Activated CD8-positive, alpha-beta T cell treated with anti-CD3 and anti-CD28 coated beads for 36 hours (primary cell): ENCODE data around the gene RPS6KA5. TPM values are rescaled to one million over a fixed set of nuclear protein-coding genes. Genes with fewer than 3 reads are reported as not detected.
"Not testable (repeated sequence)": the region's sequence is repeated elsewhere in the genome, so short reads cannot be mapped to it uniquely, and the experiment has no call there.

Experiments used
- ATAC-seq: fragments of 200-7000 bp; cut with Tn5 transposase; one replicate; pipeline ENCODE4 v1.10.0; 2021; ENCODE audit warnings: mild to moderate bottlenecking, moderate library complexity
- CTCF ChIA-PET: fragments of 350-600 bp; sonication (Branson Sonifier 250); formaldehyde crosslinking; loops from one replicate; lab custom pipeline; 2021; ENCODE audit warnings: antibody characterized with exemption; lab: Charles Lee
- POLR2A ChIA-PET: fragments of 350-600 bp; sonication (Branson Sonifier 250); formaldehyde crosslinking; loops from one replicate; lab custom pipeline; 2021; ENCODE audit warnings: antibody characterized with exemption; lab: Charles Lee
- DNase-seq: peaks from one replicate; pipeline ENCODE4 v3.0.0-alpha.2; 2020
- H3K27ac Mint-ChIP-seq: one replicate; pipeline ENCODE4 v1.8.0; 2021; ENCODE audit warnings: mild to moderate bottlenecking, mixed read lengths
- H3K27me3 Mint-ChIP-seq: one replicate; pipeline ENCODE4 v1.8.0; 2021; ENCODE audit warnings: mixed read lengths
- H3K36me3 Mint-ChIP-seq: one replicate; pipeline ENCODE4 v1.8.0; 2021; ENCODE audit warnings: low read depth, mixed read lengths
- H3K4me1 Mint-ChIP-seq: one replicate; pipeline ENCODE4 v1.8.0; 2021; ENCODE audit warnings: low read depth, mixed read lengths
- H3K4me3 Mint-ChIP-seq: one replicate; pipeline ENCODE4 v1.8.0; 2021; ENCODE audit warnings: mild to moderate bottlenecking, moderate library complexity, mixed read lengths
- H3K9me3 Mint-ChIP-seq: one replicate; pipeline ENCODE4 v1.8.0; 2021; ENCODE audit warnings: mixed read lengths
- intact Hi-C: fragments of 100-400 bp; cut with micrococcal nuclease; formaldehyde crosslinking; loops from one replicate; pipeline ENCODE4 v1.10.0; 2022
- total RNA-seq, 2 experiments: library from RNA; stranded (reverse); gene quantifications; one replicate each; pipeline ENCODE4 v1.2.3, GENCODE V29; 2021
- TF ChIP-seq, protein P1 (sequence below): fragments of 200-600 bp; IDR thresholded peaks from one replicate; pipeline ENCODE4 v1.8.0; 2022; ENCODE audit warnings: antibody characterized with exemption, mild to moderate bottlenecking

The RPS6KA5 gene
- total RNA-seq, 2 experiments from 2014 or later, result 12.8 to 12.9 TPM

GRCh38 chr14:90867501-90867900, 192.9 kb downstream of the RPS6KA5 start:
- intact Hi-C loops, result no loop called here
- CTCF ChIA-PET, result no interaction called here
- POLR2A ChIA-PET, result no interaction called here
- Mint-ChIP-seq H3K4me1 (peaks cover 7% of the 10 kb centered on the region), H3K27me3 (no peaks in the 10 kb centered on the region), H3K27ac (no peak overlapping the region), H3K4me3 (no peak overlapping the region), H3K9me3 (no peaks in the 10 kb centered on the region), H3K36me3 (peaks cover 7% of the 10 kb centered on the region)
- ATAC-seq (no peak), DNase-seq (no peak)
- TF ChIP-seq, protein P1, sequence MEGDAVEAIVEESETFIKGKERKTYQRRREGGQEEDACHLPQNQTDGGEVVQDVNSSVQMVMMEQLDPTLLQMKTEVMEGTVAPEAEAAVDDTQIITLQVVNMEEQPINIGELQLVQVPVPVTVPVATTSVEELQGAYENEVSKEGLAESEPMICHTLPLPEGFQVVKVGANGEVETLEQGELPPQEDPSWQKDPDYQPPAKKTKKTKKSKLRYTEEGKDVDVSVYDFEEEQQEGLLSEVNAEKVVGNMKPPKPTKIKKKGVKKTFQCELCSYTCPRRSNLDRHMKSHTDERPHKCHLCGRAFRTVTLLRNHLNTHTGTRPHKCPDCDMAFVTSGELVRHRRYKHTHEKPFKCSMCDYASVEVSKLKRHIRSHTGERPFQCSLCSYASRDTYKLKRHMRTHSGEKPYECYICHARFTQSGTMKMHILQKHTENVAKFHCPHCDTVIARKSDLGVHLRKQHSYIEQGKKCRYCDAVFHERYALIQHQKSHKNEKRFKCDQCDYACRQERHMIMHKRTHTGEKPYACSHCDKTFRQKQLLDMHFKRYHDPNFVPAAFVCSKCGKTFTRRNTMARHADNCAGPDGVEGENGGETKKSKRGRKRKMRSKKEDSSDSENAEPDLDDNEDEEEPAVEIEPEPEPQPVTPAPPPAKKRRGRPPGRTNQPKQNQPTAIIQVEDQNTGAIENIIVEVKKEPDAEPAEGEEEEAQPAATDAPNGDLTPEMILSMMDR, result no peak

GRCh38 chr14:90866833-90867232, 193.6 kb downstream of the RPS6KA5 start:
- TF ChIP-seq, protein P1, result no peak
- H3K36me3 Mint-ChIP-seq, result peaks cover 7% of the 10 kb centered on the region
- CTCF ChIA-PET, result interaction anchor here (0.6 kb wide), 1 partner anchor 777 kb away, joined by 3 read pairs; no protein-coding TSS in a partner anchor
- intact Hi-C loops, result no loop called here
- H3K27ac Mint-ChIP-seq, result no peak overlapping the region
- H3K27me3 Mint-ChIP-seq, result no peaks in the 10 kb centered on the region
- peaks cover 5% of the 10 kb centered on the region for H3K4me1 Mint-ChIP-seq
- H3K9me3 Mint-ChIP-seq, result no peaks in the 10 kb centered on the region
- POLR2A ChIA-PET, result interaction anchor here (0.6 kb wide), 1 partner anchor 1452 kb away, joined by 4 read pairs; no protein-coding TSS in a partner anchor
- DNase-seq, result no peak
- no peak for ATAC-seq
- H3K4me3 Mint-ChIP-seq, result no peak overlapping the region

- H3K27me3 Mint-ChIP-seq, result no peaks in the 10 kb centered on the region
- intact Hi-C loops, result no loop called here
- TF ChIP-seq, protein P1, result no peak
- no peaks in the 10 kb centered on the region for H3K4me1 Mint-ChIP-seq
- ATAC-seq (no peak), DNase-seq (no peak)
- H3K9me3 Mint-ChIP-seq, result no peaks in the 10 kb centered on the region
- ChIA-PET POLR2A (no interaction called here), CTCF (interaction anchor here (0.8 to 1.8 kb wide), 4 partner anchors 38 to 310 kb away, joined by 3 to 6 read pairs (median 4); no protein-coding TSS in a partner anchor)
- H3K27ac Mint-ChIP-seq, result no peak overlapping the region
- peaks cover 8% of the 10 kb centered on the region for H3K36me3 Mint-ChIP-seq
- H3K4me3 Mint-ChIP-seq, result no peak overlapping the region
Observed at GRCh38 chr14:90864741-90865140, 195.7 kb downstream of the RPS6KA5 start.

DNA sequence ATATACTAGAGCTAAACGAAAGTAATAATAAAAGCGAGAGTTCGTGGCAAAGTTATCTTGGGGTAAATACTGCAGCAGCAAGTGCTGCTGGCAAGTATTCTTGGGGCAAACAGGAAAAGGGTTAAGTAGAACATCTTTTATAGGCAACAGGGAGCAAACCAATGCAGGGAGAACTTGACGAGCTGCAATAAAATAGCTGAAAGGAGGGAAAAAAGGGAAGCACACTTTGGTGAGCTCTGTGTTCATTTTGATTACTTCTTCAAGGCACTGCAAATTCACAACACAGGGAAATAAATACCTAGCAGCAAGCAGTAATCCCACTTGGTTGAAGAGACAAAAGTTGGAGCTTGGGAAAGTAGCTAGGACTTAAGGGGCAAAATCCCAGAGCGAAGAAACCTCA, 201.9 kb downstream of the RPS6KA5 start:
- no peaks in the 10 kb centered on the region for H3K4me1 Mint-ChIP-seq
- ATAC-seq (no peak), DNase-seq (no peak)
- ChIA-PET POLR2A (no interaction called here), CTCF (interaction anchor here (1.2 kb wide), 2 partner anchors 315 to 1248 kb away, joined by 3 to 5 read pairs; partner anchors contain the start of gene ATXN3)
- TF ChIP-seq, protein P1, result no peak
- H3K9me3 Mint-ChIP-seq, result no peaks in the 10 kb centered on the region
- no peaks in the 10 kb centered on the region for H3K27me3 Mint-ChIP-seq
- peaks cover 2% of the 10 kb centered on the region for H3K36me3 Mint-ChIP-seq
- no peak overlapping the region for H3K27ac Mint-ChIP-seq
- no peak overlapping the region for H3K4me3 Mint-ChIP-seq
- intact Hi-C loops, result no loop called here

DNA sequence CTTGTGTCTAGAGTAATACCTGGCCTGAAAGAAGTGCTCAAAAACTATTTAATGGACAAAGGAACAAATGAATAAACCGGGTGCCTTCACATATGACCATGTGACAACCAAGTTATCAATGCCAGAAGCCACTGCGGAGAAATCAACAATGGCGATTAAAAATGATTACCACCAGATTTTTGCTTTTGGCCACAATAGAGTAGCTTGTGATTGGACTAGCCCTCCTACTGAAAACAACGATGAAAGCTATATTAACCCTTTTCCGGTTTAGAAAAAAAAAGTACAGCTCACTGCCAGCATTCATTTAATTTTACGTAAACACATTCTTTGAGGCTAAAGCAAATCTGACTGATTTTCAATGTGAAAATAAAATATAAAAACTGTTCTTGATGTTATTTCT, 202.6 kb downstream of the RPS6KA5 start:
- no peaks in the 10 kb centered on the region for H3K4me1 Mint-ChIP-seq
- no peaks in the 10 kb centered on the region for H3K9me3 Mint-ChIP-seq
- peaks cover 2% of the 10 kb centered on the region for H3K36me3 Mint-ChIP-seq
- TF ChIP-seq, protein P1, result no peak
- H3K4me3 Mint-ChIP-seq, result no peak overlapping the region
- no peak overlapping the region for H3K27ac Mint-ChIP-seq
- no peaks in the 10 kb centered on the region for H3K27me3 Mint-ChIP-seq
- intact Hi-C loops, result no loop called here
- DNase-seq (no peak), ATAC-seq (no peak)
- POLR2A ChIA-PET, result no interaction called here
- CTCF ChIA-PET, result no interaction called here

DNA sequence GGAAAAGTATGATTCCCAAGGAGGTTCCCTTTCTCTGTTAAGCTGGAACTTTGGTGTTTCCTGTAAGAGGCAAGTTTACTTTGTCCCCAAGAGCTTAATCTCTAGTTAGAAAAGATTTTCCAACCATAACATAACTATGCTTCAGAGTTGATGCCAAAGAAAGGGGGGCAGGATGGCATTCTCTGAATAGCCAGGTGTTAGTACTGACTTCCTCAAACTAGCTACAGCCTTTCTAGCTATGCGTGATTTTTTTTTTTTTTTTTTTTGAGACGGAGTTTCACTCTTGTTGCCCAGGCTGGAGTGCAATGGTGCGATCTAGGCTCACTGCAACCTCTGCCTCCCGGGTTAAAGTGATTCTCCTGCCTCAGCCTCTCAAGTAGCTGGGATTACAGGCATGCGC, 204.3 kb downstream of the RPS6KA5 start:
- H3K27me3 Mint-ChIP-seq, intact Hi-C loops: not testable (repeated sequence)
- POLR2A ChIA-PET, result interaction anchor here (1.1 kb wide), 1 partner anchor 14 kb away, joined by 3 read pairs; no protein-coding TSS in a partner anchor

More for the DNA sequence above, 204.3 kb downstream of the RPS6KA5 start:
- H3K4me1 Mint-ChIP-seq, H3K36me3 Mint-ChIP-seq, DNase-seq, ATAC-seq, H3K27ac Mint-ChIP-seq, H3K9me3 Mint-ChIP-seq, H3K4me3 Mint-ChIP-seq: not testable (repeated sequence)
- CTCF ChIA-PET, result interaction anchor here (0.6 kb wide), 1 partner anchor 98 kb away, joined by 3 read pairs; no protein-coding TSS in a partner anchor
